Osteocyte (in vitro differentiated cells): ENCODE measurements around the gene IL20RB. TPM values are rescaled to one million over a fixed set of nuclear protein-coding genes. Genes with fewer than 3 reads are reported as not detected.

ENCODE experiments used
- DNase-seq: peaks from one replicate; pipeline ENCODE4 v3.0.0; 2021; ENCODE audit warnings: mixed read lengths; ENCODE audit not compliant: unreplicated experiment; ENCODE audit errors: extremely low spot score
- H3K27ac Mint-ChIP-seq: one replicate; pipeline ENCODE4 v1.8.0; 2021; ENCODE audit warnings: mild to moderate bottlenecking, mixed read lengths; ENCODE audit not compliant: unreplicated experiment
- H3K27me3 Mint-ChIP-seq: one replicate; pipeline ENCODE4 v1.8.0; 2021; ENCODE audit warnings: mixed read lengths; ENCODE audit not compliant: unreplicated experiment
- H3K36me3 Mint-ChIP-seq: one replicate; pipeline ENCODE4 v1.8.0; 2021; ENCODE audit warnings: mixed read lengths; ENCODE audit not compliant: unreplicated experiment
- H3K4me1 Mint-ChIP-seq: one replicate; pipeline ENCODE4 v1.8.0; 2021; ENCODE audit warnings: mixed read lengths; ENCODE audit not compliant: unreplicated experiment
- H3K4me3 Mint-ChIP-seq: one replicate; pipeline ENCODE4 v1.8.0; 2021; ENCODE audit warnings: mild to moderate bottlenecking, moderate library complexity, mixed read lengths; ENCODE audit not compliant: unreplicated experiment
- H3K9me3 Mint-ChIP-seq: one replicate; pipeline ENCODE4 v1.8.0; 2021; ENCODE audit warnings: mixed read lengths; ENCODE audit not compliant: unreplicated experiment
- total RNA-seq: library from RNA; stranded (reverse); gene quantifications from 2 replicates; pipeline ENCODE4 v1.2.1, GENCODE V29; 2021
- TF ChIP-seq, protein P1 (sequence below): fragments of 200-600 bp; sonication (generic); IDR thresholded peaks from 2 replicates; pipeline ENCODE4 v1.5.0; 2021; ENCODE audit warnings: antibody characterized with exemption, mild to moderate bottlenecking, moderate library complexity

Gene IL20RB
- total RNA-seq, 1 donor from 2014 or later, result not detected

DNA sequence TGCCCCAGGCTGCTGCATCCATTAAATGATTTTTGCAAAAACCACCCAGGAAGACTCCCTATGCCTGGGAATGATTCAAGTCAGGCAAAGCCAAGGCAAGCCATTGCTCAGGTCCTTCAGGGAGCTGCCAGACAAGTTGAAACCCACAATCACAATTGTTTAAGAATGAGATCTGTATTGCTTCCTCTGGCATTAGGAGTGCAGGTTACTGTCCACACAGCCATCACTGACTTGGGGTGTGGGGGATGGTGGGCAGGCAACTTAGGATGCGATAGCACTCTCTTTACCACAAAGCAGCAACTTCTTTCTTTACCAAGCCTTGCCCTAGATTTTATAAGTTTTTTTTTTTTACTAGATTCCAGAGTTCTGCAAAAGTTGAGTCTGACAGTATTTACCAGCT is 15.0 kb upstream of the IL20RB start:
- peaks cover 24% of the 10 kb centered on the region for H3K36me3 Mint-ChIP-seq
- H3K27me3 Mint-ChIP-seq, result no peaks in the 10 kb centered on the region
- TF ChIP-seq, protein P1, sequence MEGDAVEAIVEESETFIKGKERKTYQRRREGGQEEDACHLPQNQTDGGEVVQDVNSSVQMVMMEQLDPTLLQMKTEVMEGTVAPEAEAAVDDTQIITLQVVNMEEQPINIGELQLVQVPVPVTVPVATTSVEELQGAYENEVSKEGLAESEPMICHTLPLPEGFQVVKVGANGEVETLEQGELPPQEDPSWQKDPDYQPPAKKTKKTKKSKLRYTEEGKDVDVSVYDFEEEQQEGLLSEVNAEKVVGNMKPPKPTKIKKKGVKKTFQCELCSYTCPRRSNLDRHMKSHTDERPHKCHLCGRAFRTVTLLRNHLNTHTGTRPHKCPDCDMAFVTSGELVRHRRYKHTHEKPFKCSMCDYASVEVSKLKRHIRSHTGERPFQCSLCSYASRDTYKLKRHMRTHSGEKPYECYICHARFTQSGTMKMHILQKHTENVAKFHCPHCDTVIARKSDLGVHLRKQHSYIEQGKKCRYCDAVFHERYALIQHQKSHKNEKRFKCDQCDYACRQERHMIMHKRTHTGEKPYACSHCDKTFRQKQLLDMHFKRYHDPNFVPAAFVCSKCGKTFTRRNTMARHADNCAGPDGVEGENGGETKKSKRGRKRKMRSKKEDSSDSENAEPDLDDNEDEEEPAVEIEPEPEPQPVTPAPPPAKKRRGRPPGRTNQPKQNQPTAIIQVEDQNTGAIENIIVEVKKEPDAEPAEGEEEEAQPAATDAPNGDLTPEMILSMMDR, result no peak
- H3K27ac Mint-ChIP-seq, result no peak overlapping the region
- peaks cover 32% of the 10 kb centered on the region for H3K4me1 Mint-ChIP-seq
- H3K9me3 Mint-ChIP-seq, result peaks cover 5% of the 10 kb centered on the region
- no peak overlapping the region for H3K4me3 Mint-ChIP-seq
- no peak for DNase-seq

DNA sequence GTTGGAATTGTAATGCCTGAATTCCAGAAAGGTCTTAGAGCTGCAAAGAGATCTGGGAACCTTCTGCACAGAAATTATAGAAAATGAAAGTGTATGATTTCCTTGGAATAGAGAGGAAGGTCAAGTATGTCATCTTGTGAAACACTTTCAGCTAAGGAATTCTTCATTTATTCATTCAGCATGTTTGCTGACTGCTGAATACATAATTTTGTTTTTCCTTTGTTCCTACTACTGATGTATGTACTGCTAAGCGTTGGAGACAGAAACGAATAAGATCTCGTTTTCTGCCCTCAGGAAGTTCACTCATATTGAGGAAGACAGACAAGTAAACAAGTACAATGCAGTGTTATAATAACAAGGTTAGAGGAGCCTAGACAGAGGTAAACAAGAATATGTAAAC is 14.3 kb upstream of the IL20RB start:
- Mint-ChIP-seq H3K9me3 (peaks cover 5% of the 10 kb centered on the region), H3K27ac (no peak overlapping the region), H3K4me1 (peaks cover 25% of the 10 kb centered on the region), H3K4me3 (no peak overlapping the region), H3K27me3 (no peaks in the 10 kb centered on the region), H3K36me3 (peaks cover 23% of the 10 kb centered on the region)
- TF ChIP-seq, protein P1, result no peak
- no peak for DNase-seq

DNA sequence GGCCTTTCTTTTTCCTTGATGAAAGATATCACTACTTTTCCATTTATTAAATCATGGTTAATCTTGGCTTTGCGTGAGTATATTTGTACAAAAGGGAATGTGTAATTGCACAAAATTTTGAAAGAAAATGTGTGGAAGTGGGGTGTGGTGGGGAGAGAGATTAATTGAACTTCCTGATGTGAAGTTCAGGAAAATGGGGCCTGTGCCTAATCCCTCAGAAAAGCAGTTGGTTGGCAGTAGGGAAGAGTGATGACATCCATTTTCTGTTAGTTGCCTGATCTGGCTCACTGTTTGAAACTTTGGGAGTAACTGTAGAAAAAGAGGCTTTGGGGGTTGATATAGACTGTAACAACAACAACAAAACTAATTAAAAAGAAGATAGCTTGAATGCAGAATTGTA is 10.8 kb upstream of the IL20RB start:
- Mint-ChIP-seq H3K9me3 (no peaks in the 10 kb centered on the region), H3K36me3 (peaks cover 18% of the 10 kb centered on the region), H3K27ac (no peak overlapping the region), H3K4me3 (no peak overlapping the region), H3K4me1 (peaks cover 13% of the 10 kb centered on the region), H3K27me3 (no peaks in the 10 kb centered on the region)
- no peak for DNase-seq
- TF ChIP-seq, protein P1, result no peak

DNA sequence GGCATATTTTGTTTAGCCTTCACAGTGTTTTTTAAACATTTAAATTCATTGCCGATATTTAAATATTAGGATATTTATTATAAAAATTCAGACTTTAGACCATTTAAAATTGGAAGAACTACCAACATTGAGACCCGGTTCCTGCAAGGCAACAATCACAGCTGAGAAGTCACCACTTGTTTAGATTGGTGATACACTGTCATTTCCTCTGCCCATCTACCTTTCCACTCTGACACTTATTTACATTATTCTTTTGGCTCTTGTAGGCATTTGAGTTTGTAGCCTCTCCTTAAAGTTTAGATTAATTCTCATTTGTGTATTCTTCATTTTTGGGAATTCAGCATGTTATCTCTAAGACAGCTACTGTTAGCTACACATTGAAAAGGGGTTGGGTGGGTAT is 10.3 kb upstream of the IL20RB start:
- Mint-ChIP-seq H3K9me3 (no peaks in the 10 kb centered on the region), H3K4me1 (peaks cover 9% of the 10 kb centered on the region), H3K27me3 (no peaks in the 10 kb centered on the region), H3K4me3 (no peak overlapping the region), H3K27ac (no peak overlapping the region), H3K36me3 (peaks cover 18% of the 10 kb centered on the region)
- TF ChIP-seq, protein P1, result no peak
- DNase-seq, result no peak

DNA sequence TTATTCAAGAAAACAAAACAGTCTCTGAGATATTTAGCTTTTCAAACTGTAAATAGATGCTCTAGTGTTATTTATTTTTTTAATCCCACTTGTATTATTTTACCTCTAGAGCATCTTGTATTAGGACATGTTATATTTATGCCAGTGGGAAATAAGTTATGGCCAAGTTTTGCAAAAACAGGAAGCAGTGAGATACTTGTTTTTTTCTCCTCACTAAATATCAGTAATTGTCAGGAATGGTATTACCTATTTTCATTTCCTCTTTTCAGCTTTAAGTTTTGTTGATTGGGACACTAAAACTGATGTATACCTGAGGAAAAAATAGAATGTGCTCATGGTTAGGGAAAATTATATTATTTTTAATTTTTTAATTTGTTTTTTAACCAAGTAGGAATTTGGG is 8.6 kb upstream of the IL20RB start:
- DNase-seq, result no peak
- Mint-ChIP-seq H3K4me3 (no peak overlapping the region), H3K27ac (no peak overlapping the region), H3K9me3 (no peaks in the 10 kb centered on the region), H3K36me3 (peaks cover 20% of the 10 kb centered on the region), H3K27me3 (no peaks in the 10 kb centered on the region), H3K4me1 (peaks cover 9% of the 10 kb centered on the region)
- TF ChIP-seq, protein P1, result no peak
